ENCODE data around the gene DNAH1. TPM values are rescaled to one million over a fixed set of nuclear protein-coding genes. Genes with fewer than 3 reads are reported as not detected.

DNAH1 gene
- polyA plus RNA-seq, 1 donor, result 5.6 TPM

DNA sequence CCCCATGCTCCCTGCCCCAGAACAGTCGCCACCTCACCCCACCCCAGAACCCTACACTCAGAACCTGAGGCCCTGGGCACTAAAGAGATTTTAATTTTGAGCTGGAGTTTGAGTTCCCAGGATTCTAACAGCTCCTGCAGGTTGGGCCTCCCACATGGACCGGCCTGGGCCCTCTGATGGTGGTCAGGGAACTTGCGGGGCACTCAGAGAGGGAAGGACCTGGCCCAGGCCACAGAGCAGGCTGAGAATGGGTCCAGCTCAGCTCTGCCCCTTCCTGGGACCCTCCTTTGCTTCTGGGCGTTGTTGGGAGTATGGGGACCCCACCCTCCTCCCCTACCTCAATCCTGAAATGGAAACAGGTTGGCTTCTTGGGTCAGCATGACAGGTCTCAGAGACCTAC lies 129.9 kb downstream of the DNAH1 start:
- no peak for DNase-seq (ENCODE audit: low read depth)

DNA sequence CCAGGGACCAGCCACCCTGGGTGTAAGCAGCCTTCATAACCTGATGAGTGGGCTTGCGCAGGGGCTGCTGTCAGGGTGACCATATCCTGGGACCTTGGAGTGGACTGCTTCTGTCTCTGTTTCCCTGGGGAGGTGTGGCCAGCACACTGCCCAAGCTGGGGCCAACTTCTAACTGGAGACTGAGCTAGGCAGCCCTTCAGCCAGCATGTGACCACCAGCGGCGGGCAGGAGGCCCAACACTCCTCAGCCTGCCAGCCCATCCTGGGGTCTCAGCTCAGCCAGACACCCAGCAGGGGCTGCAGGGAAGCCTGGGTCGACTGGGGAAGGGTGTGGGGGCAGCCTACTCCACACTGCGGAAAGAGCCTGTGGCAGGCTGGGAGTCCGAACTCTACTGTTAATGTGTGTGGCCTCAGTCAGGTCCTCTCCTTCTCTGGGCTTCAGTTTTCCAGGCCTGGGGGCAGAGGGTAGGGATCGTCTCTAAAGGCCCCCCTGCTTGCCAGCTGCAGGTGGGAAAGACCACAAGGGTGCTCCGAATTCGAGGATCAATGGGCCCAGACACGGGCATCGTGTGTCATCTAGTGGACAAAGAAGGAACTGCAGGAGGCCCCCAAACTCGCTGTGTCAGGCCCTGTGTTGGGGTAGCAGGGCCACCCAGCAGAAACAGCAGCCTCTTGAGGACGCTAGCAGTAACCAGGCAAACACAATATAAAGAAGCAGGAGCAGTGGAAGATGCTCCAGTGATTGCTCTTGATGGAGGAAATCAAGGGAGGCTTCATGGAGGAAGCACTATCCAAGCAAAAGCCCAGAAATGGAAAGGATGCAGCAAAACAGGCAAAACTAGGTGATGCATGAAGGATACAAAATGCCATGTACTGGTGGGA lies 130.8 kb downstream of the DNAH1 start:
- DNase-seq (ENCODE audit: low read depth), result no peak

DNA sequence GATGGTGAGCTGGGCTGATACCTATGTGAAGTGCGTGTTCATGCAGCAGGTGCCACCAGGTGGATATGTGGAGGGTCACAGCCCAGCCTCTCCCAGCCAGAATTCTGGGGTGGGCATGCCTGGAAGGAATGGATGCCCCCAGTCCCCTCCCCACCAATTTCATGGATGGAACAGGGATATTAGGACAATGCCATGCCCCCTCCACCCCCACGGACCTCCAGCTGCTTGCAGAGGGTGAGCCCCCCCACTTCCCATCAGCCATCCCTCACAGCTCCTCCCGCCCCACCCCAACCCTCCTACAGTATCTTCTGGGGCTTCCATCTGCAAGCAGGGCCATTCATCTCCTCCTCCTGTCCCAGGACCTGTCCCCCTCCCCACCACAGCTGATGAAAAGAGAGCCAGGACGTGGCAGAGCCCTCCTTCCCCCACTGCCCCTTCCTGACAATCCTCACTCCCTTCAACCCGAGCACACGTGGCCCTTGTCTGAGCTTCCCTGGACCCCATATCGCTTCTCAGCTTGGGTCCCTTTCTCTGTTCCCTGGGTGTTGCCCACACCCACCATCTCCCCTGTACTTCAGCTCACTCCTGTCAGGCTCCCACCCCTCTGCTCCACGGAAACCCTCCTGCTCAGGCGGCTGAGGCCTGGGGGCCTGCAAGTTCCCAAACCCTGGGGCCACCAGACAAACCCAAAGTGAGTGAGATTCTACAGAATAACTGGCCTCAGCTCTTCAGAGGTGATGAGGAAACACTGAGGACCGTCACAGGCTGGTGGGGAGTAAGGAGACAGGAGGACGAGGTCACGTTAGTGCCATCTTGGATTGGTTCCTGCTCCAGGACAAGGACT lies 131.6 kb downstream of the DNAH1 start:
- DNase-seq (ENCODE audit: low read depth), result no peak

Other genes starting within 250 kb of the DNAH1 start
- 3.7 TPM for gene POC1A, start 161.9 kb upstream of the DNAH1 start, polyA plus RNA-seq (ENCODE audit: insufficient read length)
- gene ALAS1, start 118.2 kb upstream of the DNAH1 start, polyA plus RNA-seq (ENCODE audit: insufficient read length), result 31.2 TPM
- 0.44 TPM for gene TLR9, start 90.7 kb upstream of the DNAH1 start, polyA plus RNA-seq (ENCODE audit: insufficient read length)
- 22.3 TPM for gene TWF2, start 77.2 kb upstream of the DNAH1 start, polyA plus RNA-seq (ENCODE audit: insufficient read length)
- 13.3 TPM for gene PPM1M, start 70.6 kb upstream of the DNAH1 start, polyA plus RNA-seq (ENCODE audit: insufficient read length)
- gene WDR82, start 37.7 kb upstream of the DNAH1 start, polyA plus RNA-seq (ENCODE audit: insufficient read length), result 80.2 TPM
- gene GLYCTK, start 28.5 kb upstream of the DNAH1 start, polyA plus RNA-seq (ENCODE audit: insufficient read length), result 4.1 TPM
- 47.5 TPM for gene BAP1, start 93.7 kb downstream of the DNAH1 start, polyA plus RNA-seq (ENCODE audit: insufficient read length)
- gene PHF7, start 94.3 kb downstream of the DNAH1 start, polyA plus RNA-seq (ENCODE audit: insufficient read length), result 9.7 TPM
- 14.1 TPM for gene SEMA3G, start 128.8 kb downstream of the DNAH1 start, polyA plus RNA-seq (ENCODE audit: insufficient read length)
- 671 TPM for gene TNNC1, start 137.7 kb downstream of the DNAH1 start, polyA plus RNA-seq (ENCODE audit: insufficient read length)
- gene NISCH, start 139.3 kb downstream of the DNAH1 start, polyA plus RNA-seq (ENCODE audit: insufficient read length), result 64.7 TPM
- 37.3 TPM for gene STAB1, start 179.0 kb downstream of the DNAH1 start, polyA plus RNA-seq (ENCODE audit: insufficient read length)
- 80.6 TPM for gene NT5DC2, start 217.5 kb downstream of the DNAH1 start, polyA plus RNA-seq (ENCODE audit: insufficient read length)
- gene UQCC5, start 220.3 kb downstream of the DNAH1 start, polyA plus RNA-seq (ENCODE audit: insufficient read length), result 11.5 TPM